Measurements from ENCODE around the gene EVX1.

The EVX1 gene

DNA sequence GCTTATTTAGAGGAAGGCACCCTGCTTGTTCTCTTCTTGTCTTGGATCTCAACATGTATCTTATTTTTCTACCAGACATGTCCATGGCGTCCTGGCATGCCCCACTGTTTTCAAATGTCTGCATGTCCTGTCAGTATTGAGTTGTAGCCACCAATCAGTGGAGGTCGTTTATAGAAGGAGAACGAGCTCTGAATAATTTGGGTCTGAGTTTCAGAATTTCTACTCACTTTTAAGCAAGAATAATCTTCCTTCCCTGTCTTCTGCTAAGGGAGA is 39.8 kb upstream of the EVX1 start:
- Histone ChIP-seq H3K4me1 (ENCODE audit: insufficient read depth, low read length, severe bottlenecking) (peaks cover 32% of the 10 kb centered on the region), H3K36me3 (ENCODE audit: insufficient read depth, low read length) (no peaks in the 10 kb centered on the region), H3K4me2 (ENCODE audit: low read length) (no peak overlapping the region), H3K4me3 (ENCODE audit: low read depth, low read length, poor library complexity, severe bottlenecking) (no peak overlapping the region), H3K27me3 (ENCODE audit: insufficient read depth, low read length) (peaks cover 5% of the 10 kb centered on the region; the same call in 1 of the 2 replicates), H3K9ac (ENCODE audit: low read length) (no peak overlapping the region), H3K9me2 (ENCODE audit: low read depth, low read length) (no peaks in the 10 kb centered on the region), H3F3A (ENCODE audit: insufficient read depth, low read length) (no peaks in the 10 kb centered on the region), H3K9me3 (ENCODE audit: low read length) (no peaks in the 10 kb centered on the region), H3K27ac (ENCODE audit: low read depth, low read length, poor library complexity, severe bottlenecking) (no peak overlapping the region), H3K79me2 (ENCODE audit: insufficient read depth, low read length) (no peaks in the 10 kb centered on the region), H4K20me1 (ENCODE audit: insufficient read depth, low read length) (no peaks in the 10 kb centered on the region), H2AFZ (ENCODE audit: low read length) (no peak overlapping the region)
- TF ChIP-seq, protein P1, sequence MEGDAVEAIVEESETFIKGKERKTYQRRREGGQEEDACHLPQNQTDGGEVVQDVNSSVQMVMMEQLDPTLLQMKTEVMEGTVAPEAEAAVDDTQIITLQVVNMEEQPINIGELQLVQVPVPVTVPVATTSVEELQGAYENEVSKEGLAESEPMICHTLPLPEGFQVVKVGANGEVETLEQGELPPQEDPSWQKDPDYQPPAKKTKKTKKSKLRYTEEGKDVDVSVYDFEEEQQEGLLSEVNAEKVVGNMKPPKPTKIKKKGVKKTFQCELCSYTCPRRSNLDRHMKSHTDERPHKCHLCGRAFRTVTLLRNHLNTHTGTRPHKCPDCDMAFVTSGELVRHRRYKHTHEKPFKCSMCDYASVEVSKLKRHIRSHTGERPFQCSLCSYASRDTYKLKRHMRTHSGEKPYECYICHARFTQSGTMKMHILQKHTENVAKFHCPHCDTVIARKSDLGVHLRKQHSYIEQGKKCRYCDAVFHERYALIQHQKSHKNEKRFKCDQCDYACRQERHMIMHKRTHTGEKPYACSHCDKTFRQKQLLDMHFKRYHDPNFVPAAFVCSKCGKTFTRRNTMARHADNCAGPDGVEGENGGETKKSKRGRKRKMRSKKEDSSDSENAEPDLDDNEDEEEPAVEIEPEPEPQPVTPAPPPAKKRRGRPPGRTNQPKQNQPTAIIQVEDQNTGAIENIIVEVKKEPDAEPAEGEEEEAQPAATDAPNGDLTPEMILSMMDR (IDR thresholded peaks at IDR 0.05; ENCODE audit: low read length), result no peak
- TF ChIP-seq EZH2 (IDR thresholded peaks at IDR 0.05; ENCODE audit: borderline replicate concordance, low read length), result no peak

DNA sequence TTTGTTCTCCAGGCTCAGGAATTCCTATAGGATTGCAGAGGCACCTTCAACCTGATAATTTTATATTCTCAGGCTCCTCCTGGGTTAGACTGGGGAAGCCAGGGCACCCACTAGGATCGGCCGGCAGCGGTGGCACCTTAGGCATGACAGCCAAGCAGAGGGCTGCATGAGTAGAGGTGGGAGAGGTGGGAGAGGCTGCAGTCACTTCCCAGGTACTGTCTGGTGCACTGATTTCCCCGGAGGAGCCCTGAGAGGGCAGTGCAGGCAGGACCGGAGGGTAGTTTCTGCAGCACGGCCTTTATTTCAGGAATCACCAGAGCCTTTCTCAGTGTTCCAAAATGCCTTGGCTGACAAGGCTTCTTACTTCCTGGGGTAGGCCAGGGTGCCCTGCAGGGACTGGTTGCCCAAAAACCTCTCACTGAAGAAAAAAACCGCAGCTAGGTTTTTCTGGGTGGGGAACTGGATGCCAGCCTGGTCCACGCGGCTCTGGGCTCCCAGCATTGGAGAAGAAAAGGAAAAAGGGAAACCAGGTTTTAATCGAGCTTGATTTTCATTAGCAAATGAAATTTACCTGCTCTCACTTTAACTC is 39.1 kb upstream of the EVX1 start:
- no peaks in the 10 kb centered on the region for H4K20me1 ChIP-seq (ENCODE audit: insufficient read depth, low read length)
- H3K4me2 ChIP-seq (ENCODE audit: low read length), result no peak overlapping the region
- no peaks in the 10 kb centered on the region for H3K36me3 ChIP-seq (ENCODE audit: insufficient read depth, low read length)
- no peak overlapping the region for H3K4me3 ChIP-seq (ENCODE audit: low read depth, low read length, poor library complexity, severe bottlenecking)
- H2AFZ ChIP-seq (ENCODE audit: low read length), result no peak overlapping the region
- no peak overlapping the region for H3K9ac ChIP-seq (ENCODE audit: low read length)
- H3K79me2 ChIP-seq (ENCODE audit: insufficient read depth, low read length), result no peaks in the 10 kb centered on the region
- H3K4me1 ChIP-seq (ENCODE audit: insufficient read depth, low read length, severe bottlenecking), result peaks cover 31% of the 10 kb centered on the region
- no peaks in the 10 kb centered on the region for H3F3A ChIP-seq (ENCODE audit: insufficient read depth, low read length)
- TF ChIP-seq, protein P1 (IDR thresholded peaks at IDR 0.05; ENCODE audit: low read length), result no peak
- TF ChIP-seq EZH2 (IDR thresholded peaks at IDR 0.05; ENCODE audit: borderline replicate concordance, low read length), result no peak
- H3K9me3 ChIP-seq (ENCODE audit: low read length), result no peaks in the 10 kb centered on the region
- H3K9me2 ChIP-seq (ENCODE audit: low read depth, low read length), result no peaks in the 10 kb centered on the region
- peaks cover 5% of the 10 kb centered on the region; the same call in 1 of the 2 replicates for H3K27me3 ChIP-seq (ENCODE audit: insufficient read depth, low read length)
- H3K27ac ChIP-seq (ENCODE audit: low read depth, low read length, poor library complexity, severe bottlenecking), result no peak overlapping the region

DNA sequence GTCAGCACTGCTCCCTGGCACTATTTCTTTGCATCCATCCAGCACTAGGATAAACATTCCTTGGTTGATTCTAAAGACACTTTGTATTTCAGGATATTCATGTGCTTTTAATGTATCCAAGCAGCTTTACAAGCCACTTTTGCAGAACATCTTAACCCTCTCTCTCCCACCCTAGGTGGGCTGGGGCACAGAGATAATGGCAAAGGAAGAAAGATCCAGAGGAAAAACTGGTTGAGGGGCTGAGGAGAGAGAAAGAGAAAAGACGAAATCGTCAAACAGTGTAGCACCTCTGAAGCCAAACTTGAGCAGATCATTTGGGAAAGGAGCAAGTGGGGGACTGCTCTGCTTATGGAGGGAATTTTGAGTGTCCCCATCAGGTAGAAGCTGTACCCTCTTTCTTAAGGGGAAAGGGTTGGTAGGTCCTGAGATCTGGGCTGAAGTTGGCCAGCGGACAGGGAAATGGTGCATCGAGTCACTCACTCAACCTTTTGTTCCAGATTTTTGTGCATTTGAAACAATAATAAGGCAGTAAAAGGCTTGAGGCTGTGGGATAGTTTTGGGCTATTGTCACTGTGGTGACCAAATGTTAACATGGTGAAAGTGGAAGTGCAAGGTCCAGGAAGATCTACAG is 38.5 kb upstream of the EVX1 start:
- H3K9me2 ChIP-seq (ENCODE audit: low read depth, low read length), result no peaks in the 10 kb centered on the region
- no peaks in the 10 kb centered on the region for H3K36me3 ChIP-seq (ENCODE audit: insufficient read depth, low read length)
- no peak overlapping the region for H2AFZ ChIP-seq (ENCODE audit: low read length)
- TF ChIP-seq, protein P1 (IDR thresholded peaks at IDR 0.05; ENCODE audit: low read length), result no peak
- TF ChIP-seq EZH2 (IDR thresholded peaks at IDR 0.05; ENCODE audit: borderline replicate concordance, low read length), result no peak
- no peaks in the 10 kb centered on the region for H3K9me3 ChIP-seq (ENCODE audit: low read length)
- H3K27me3 ChIP-seq (ENCODE audit: insufficient read depth, low read length), result peaks cover 9% of the 10 kb centered on the region
- H3F3A ChIP-seq (ENCODE audit: insufficient read depth, low read length), result no peaks in the 10 kb centered on the region
- H3K4me3 ChIP-seq (ENCODE audit: low read depth, low read length, poor library complexity, severe bottlenecking), result no peak overlapping the region
- H3K79me2 ChIP-seq (ENCODE audit: insufficient read depth, low read length), result no peaks in the 10 kb centered on the region
- H3K9ac ChIP-seq (ENCODE audit: low read length), result no peak overlapping the region
- H4K20me1 ChIP-seq (ENCODE audit: insufficient read depth, low read length), result no peaks in the 10 kb centered on the region
- no peak overlapping the region for H3K4me2 ChIP-seq (ENCODE audit: low read length)
- H3K27ac ChIP-seq (ENCODE audit: low read depth, low read length, poor library complexity, severe bottlenecking), result no peak overlapping the region
- peaks cover 25% of the 10 kb centered on the region for H3K4me1 ChIP-seq (ENCODE audit: insufficient read depth, low read length, severe bottlenecking)
